NCI-H524 (cell line): ENCODE measurements around the gene NT5M.

ENCODE experiments used
- DNase-seq, 2 experiments: peaks; one replicate each; lab custom pipeline; 2025; lab: John Stamatoyannopoulos, UW

NT5M gene

GRCh38 chr17:17355426-17355825 is 52.3 kb downstream of the NT5M start:
- no peak for DNase-seq

GRCh38 chr17:17356149-17356930 is 53.2 kb downstream of the NT5M start:
- DNase-seq = peak; percentile 78 to 92

- DNase-seq = no peak
Observed at GRCh38 chr17:17356931-17357270, 53.7 kb downstream of the NT5M start.

GRCh38 chr17:17358060-17358751 is 55.0 kb downstream of the NT5M start:
- no peak for DNase-seq

GRCh38 chr17:17358866-17359265 is 55.7 kb downstream of the NT5M start:
- DNase-seq = no peak

GRCh38 chr17:17359271-17359670 is 56.1 kb downstream of the NT5M start:
- DNase-seq = no peak

- no peak for DNase-seq
Observed at GRCh38 chr17:17360087-17360730, 57.0 kb downstream of the NT5M start.

GRCh38 chr17:17361543-17361866 is 58.3 kb downstream of the NT5M start:
- no peak for DNase-seq

GRCh38 chr17:17361867-17362539 is 58.8 kb downstream of the NT5M start:
- DNase-seq = peak in 1 of 2 experiments; percentile 57

GRCh38 chr17:17362540-17362930 is 59.4 kb downstream of the NT5M start:
- DNase-seq = no peak

- peak; percentile 51 to 58 for DNase-seq
Observed at GRCh38 chr17:17363638-17364337, 60.6 kb downstream of the NT5M start.

- DNase-seq = no peak
Observed at GRCh38 chr17:17364338-17364667, 61.1 kb downstream of the NT5M start.

- no peak for DNase-seq
Observed at GRCh38 chr17:17365476-17366110, 62.4 kb downstream of the NT5M start.

GRCh38 chr17:17366235-17366634 is 63.1 kb downstream of the NT5M start:
- no peak for DNase-seq

GRCh38 chr17:17366941-17367875 is 64.0 kb downstream of the NT5M start:
- no peak for DNase-seq

- no peak for DNase-seq
Observed at GRCh38 chr17:17367931-17368330, 64.8 kb downstream of the NT5M start.

GRCh38 chr17:17370711-17371110 is 67.5 kb downstream of the NT5M start:
- DNase-seq = no peak

- no peak for DNase-seq
Observed at GRCh38 chr17:17372856-17373520, 69.8 kb downstream of the NT5M start.

- DNase-seq = no peak
Observed at GRCh38 chr17:17375841-17376240, 72.7 kb downstream of the NT5M start.

GRCh38 chr17:17376362-17376761 is 73.2 kb downstream of the NT5M start:
- peak in 1 of 2 experiments; percentile 26 for DNase-seq
